HS-5 (cell line): ENCODE results near the gene UBAC2.
A peak's percentile ranks its signal among the peaks of the same experiment; 100 is the strongest.

Experiments used
- DNase-seq: peaks from one replicate; pipeline ENCODE4 v3.0.0-alpha.2; 2012; ENCODE audit warnings: low read depth

Gene UBAC2

GRCh38 chr13:99416411-99417121, 215.9 kb downstream of the UBAC2 start:
- DNase-seq = no peak

GRCh38 chr13:99417201-99418102, 216.8 kb downstream of the UBAC2 start:
- DNase-seq = no peak

GRCh38 chr13:99418103-99418842, 217.6 kb downstream of the UBAC2 start:
- DNase-seq = no peak

GRCh38 chr13:99418843-99419140, 218.1 kb downstream of the UBAC2 start:
- no peak for DNase-seq

- DNase-seq = no peak
Measured at GRCh38 chr13:99419591-99420243, 219.1 kb downstream of the UBAC2 start.

GRCh38 chr13:99421271-99421670, 220.6 kb downstream of the UBAC2 start:
- DNase-seq = no peak

GRCh38 chr13:99421758-99422585, 221.3 kb downstream of the UBAC2 start:
- no peak for DNase-seq

- DNase-seq = no peak
Measured at GRCh38 chr13:99422586-99423220, 222.0 kb downstream of the UBAC2 start.

GRCh38 chr13:99425485-99426341, 225.1 kb downstream of the UBAC2 start:
- no peak for DNase-seq

- no peak for DNase-seq
Measured at GRCh38 chr13:99426426-99426825, 225.8 kb downstream of the UBAC2 start.

GRCh38 chr13:99429670-99430069, 229.0 kb downstream of the UBAC2 start:
- DNase-seq = no peak

- DNase-seq = no peak
Measured at GRCh38 chr13:99431927-99432608, 231.4 kb downstream of the UBAC2 start.

- peak; percentile 26 for DNase-seq
Measured at GRCh38 chr13:99432609-99433542, 232.2 kb downstream of the UBAC2 start.

GRCh38 chr13:99433543-99434075, 233.0 kb downstream of the UBAC2 start:
- DNase-seq = no peak

- DNase-seq = no peak
Measured at GRCh38 chr13:99434258-99434788, 233.7 kb downstream of the UBAC2 start.

GRCh38 chr13:99435116-99435515, 234.5 kb downstream of the UBAC2 start:
- DNase-seq = no peak

- no peak for DNase-seq
Measured at GRCh38 chr13:99435998-99436397, 235.3 kb downstream of the UBAC2 start.
